GM23338 (cell line): ENCODE results near the gene SASH3. TPM values are rescaled to one million over a fixed set of nuclear protein-coding genes. Genes with fewer than 3 reads are reported as not detected.

Source experiments
- ATAC-seq: fragments of 200-7000 bp; cut with Tn5 transposase; 3 replicates; pipeline ENCODE4 v1.9.1; 2020
- DNase-seq: peaks from one replicate; pipeline ENCODE4 v3.0.0-alpha.2; 2015; ENCODE audit warnings: low spot score
- H2AFZ ChIP-seq: fragments of 200-600 bp; sonication (generic); 2 replicates; pipeline ENCODE4 v1.8.0; 2016; ENCODE audit warnings: antibody characterized with exemption, mild to moderate bottlenecking, moderate library complexity
- H3F3A ChIP-seq: fragments of 200-600 bp; sonication (generic); replicated peaks from 2 replicates; pipeline ENCODE4 v1.8.0; 2017; ENCODE audit warnings: antibody characterized with exemption, mixed run types, low read depth
- H3K27ac ChIP-seq: fragments of 200-600 bp; sonication (generic); 2 replicates; pipeline ENCODE4 v1.6.1; 2016; ENCODE audit warnings: low read depth
- H3K27me3 ChIP-seq: fragments of 200-600 bp; sonication (generic); 2 replicates; pipeline ENCODE4 v1.8.0; 2016; ENCODE audit warnings: mild to moderate bottlenecking, mixed run types, moderate library complexity; ENCODE audit not compliant: insufficient read depth
- H3K36me3 ChIP-seq: fragments of 200-600 bp; sonication (generic); 2 replicates; pipeline ENCODE4 v1.8.0; 2016; ENCODE audit warnings: mild to moderate bottlenecking; ENCODE audit not compliant: insufficient read depth
- H3K4me1 ChIP-seq: fragments of 200-600 bp; sonication (generic); 2 replicates; pipeline ENCODE4 v1.8.0; 2016; ENCODE audit warnings: mild to moderate bottlenecking, moderate library complexity; ENCODE audit not compliant: insufficient read depth
- H3K4me2 ChIP-seq: fragments of 200-600 bp; sonication (generic); 2 replicates; pipeline ENCODE4 v1.7.1; 2017; ENCODE audit warnings: mixed run types
- H3K4me3 ChIP-seq: fragments of 200-600 bp; sonication (generic); 2 replicates; pipeline ENCODE4 v1.6.1; 2016; ENCODE audit warnings: mixed run types
- H3K79me2 ChIP-seq: fragments of 200-600 bp; sonication (generic); replicated peaks from 2 replicates; pipeline ENCODE4 v1.8.0; 2017; ENCODE audit warnings: mild to moderate bottlenecking; ENCODE audit not compliant: insufficient read depth
- H3K9me2 ChIP-seq: fragments of 200-600 bp; sonication (generic); 2 replicates; pipeline ENCODE4 v1.8.0; 2017; ENCODE audit not compliant: insufficient read depth
- H4K20me1 ChIP-seq: fragments of 200-600 bp; sonication (generic); replicated peaks from 2 replicates; pipeline ENCODE4 v1.8.0; 2017; ENCODE audit warnings: mild to moderate bottlenecking; ENCODE audit not compliant: insufficient read depth
- H3K27ac Mint-ChIP-seq: 2 replicates; pipeline ENCODE4 v1.8.0; 2020; ENCODE audit warnings: inconsistent platforms, mild to moderate bottlenecking, moderate library complexity, mixed read lengths
- H3K27me3 Mint-ChIP-seq: 3 replicates; pipeline ENCODE4 v1.8.0; 2022; ENCODE audit warnings: low read depth, mild to moderate bottlenecking, moderate library complexity, mixed read lengths, inconsistent platforms; ENCODE audit not compliant: insufficient read depth, poor library complexity
- H3K36me3 Mint-ChIP-seq: 3 replicates; pipeline ENCODE4 v1.8.0; 2021; ENCODE audit warnings: low read depth, mild to moderate bottlenecking, inconsistent platforms, moderate library complexity, mixed read lengths
- H3K4me1 Mint-ChIP-seq: 3 replicates; pipeline ENCODE4 v1.8.0; 2020; ENCODE audit warnings: mild to moderate bottlenecking, inconsistent platforms, mixed read lengths
- H3K4me3 Mint-ChIP-seq: 3 replicates; pipeline ENCODE4 v1.8.0; 2021; ENCODE audit warnings: moderate library complexity, mild to moderate bottlenecking, inconsistent platforms, mixed read lengths
- H3K9me3 Mint-ChIP-seq: 3 replicates; pipeline ENCODE4 v1.8.0; 2020; ENCODE audit warnings: moderate library complexity, mild to moderate bottlenecking, inconsistent platforms, mixed read lengths
- CREB1 ChIP-seq: fragments of 250-450 bp; sonication (Bioruptor Pico); IDR thresholded peaks from 2 replicates; pipeline ENCODE4 v1.5.0; 2020; ENCODE audit warnings: low read depth, mild to moderate bottlenecking, moderate library complexity
- ETS1 ChIP-seq: IDR thresholded peaks from 2 replicates; pipeline ENCODE4 v1.6.1; 2016; ENCODE audit warnings: antibody characterized with exemption
- EZH2 ChIP-seq: fragments of 200-600 bp; sonication (generic); IDR thresholded peaks from one replicate; pipeline ENCODE4 v1.8.0; 2017; ENCODE audit warnings: antibody characterized with exemption, mild to moderate bottlenecking, low read depth; ENCODE audit not compliant: unreplicated experiment
- EZH2phosphoT487 ChIP-seq: fragments of 200-600 bp; sonication (generic); IDR thresholded peaks from one replicate; pipeline ENCODE4 v1.8.1; 2018; ENCODE audit warnings: antibody characterized with exemption; ENCODE audit not compliant: unreplicated experiment
- JUNB ChIP-seq: IDR thresholded peaks from one replicate; pipeline ENCODE4 v1.6.1; 2016; ENCODE audit warnings: antibody characterized with exemption; ENCODE audit not compliant: unreplicated experiment
- NANOG ChIP-seq: IDR thresholded peaks from 2 replicates; pipeline ENCODE4 v1.6.1; 2016; ENCODE audit warnings: antibody characterized with exemption, borderline replicate concordance
- POLR2AphosphoS5 ChIP-seq: IDR thresholded peaks from 2 replicates; pipeline ENCODE4 v1.6.1; 2016; ENCODE audit warnings: antibody characterized with exemption, low read depth
- REST ChIP-seq: IDR thresholded peaks from one replicate; pipeline ENCODE4 v1.6.1; 2018; ENCODE audit warnings: antibody characterized with exemption; ENCODE audit not compliant: unreplicated experiment
- STAT1 ChIP-seq: IDR thresholded peaks from one replicate; pipeline ENCODE4 v1.6.1; 2016; ENCODE audit warnings: antibody characterized with exemption; ENCODE audit not compliant: unreplicated experiment
- ZNF114 ChIP-seq: fragments of 250-450 bp; sonication (Bioruptor Pico); IDR thresholded peaks from 2 replicates; pipeline ENCODE4 v1.5.0; 2020; ENCODE audit warnings: mild to moderate bottlenecking, moderate library complexity
- ZNF331 ChIP-seq: fragments of 250-450 bp; sonication (Bioruptor Pico); IDR thresholded peaks from 2 replicates; pipeline ENCODE4 v1.5.0; 2020; ENCODE audit warnings: low read depth, mild to moderate bottlenecking, moderate library complexity
- ZNF462 ChIP-seq: fragments of 250-450 bp; sonication (Bioruptor Pico); IDR thresholded peaks from 2 replicates; pipeline ENCODE4 v1.5.0; 2020; ENCODE audit warnings: mild to moderate bottlenecking, moderate library complexity
- polyA plus RNA-seq: library from polyadenylated mRNA; unstranded; fragments of >200 nt; fragmentation: Nextera tagmentation; extraction: Ambion mirVana; gene quantifications from 2 replicates; pipeline ENCODE4 v1.2.1, GENCODE V29; 2016
- total RNA-seq: library from RNA; depleted of rRNA; stranded (reverse); fragments of >200 nt; shearing (Covaris generic); gene quantifications from 2 replicates; pipeline ENCODE4 v1.2.3, GENCODE V29; 2014
- TF ChIP-seq, protein P1 (sequence below), 2 experiments: fragments of 200-600 bp in 1 of 2; sonication (generic) in 1 of 2; conservative IDR thresholded peaks; 2 replicates each; pipeline versions ENCODE4 v1.5.1 to v1.6.1; 2016 to 2017; ENCODE audit warnings: antibody characterized with exemption in 2 of 2, low read depth in 2 of 2, mild to moderate bottlenecking in 2 of 2, moderate library complexity in 1 of 2

The SASH3 gene
- total and polyA plus RNA-seq, 2 experiments from 2014 or later, result 0.18 TPM; not detected in 1

DNA sequence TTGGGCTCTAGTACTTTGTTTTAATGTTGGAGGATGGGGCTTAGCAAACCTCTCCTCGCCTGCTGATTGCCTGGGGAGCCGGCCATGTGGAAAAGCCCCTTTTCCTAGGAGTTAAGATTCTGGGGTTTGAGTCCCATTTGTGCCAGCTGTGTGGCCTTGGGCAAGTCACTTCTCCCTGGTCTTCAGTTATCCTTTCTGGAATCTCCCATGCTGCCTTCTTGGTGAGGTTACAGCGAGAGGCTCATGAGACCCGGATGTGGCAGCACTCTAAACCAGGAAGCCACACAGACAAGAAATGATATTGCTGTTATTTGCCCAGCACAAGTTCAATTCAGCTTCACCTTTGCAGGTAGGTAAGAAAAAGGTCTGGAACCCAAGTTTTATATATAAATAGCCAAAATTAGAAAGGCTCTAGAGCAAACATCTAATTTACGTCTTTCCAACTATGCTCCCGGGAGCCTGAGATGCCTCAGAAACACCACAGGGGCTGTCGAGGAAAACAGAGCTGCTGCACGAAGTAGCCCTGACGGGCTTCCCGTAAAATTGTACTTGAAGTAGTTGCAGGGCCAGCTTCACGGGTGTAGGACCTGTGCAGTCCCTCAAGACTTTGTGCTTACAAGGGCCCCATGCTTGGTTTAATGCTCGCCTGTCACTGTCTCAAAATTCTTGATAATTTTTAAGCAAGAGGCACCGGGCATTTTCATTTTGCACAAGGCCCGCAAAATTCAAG is 8.3 kb upstream of the SASH3 start:
- Mint-ChIP-seq H3K4me3 (no peak overlapping the region), H3K36me3 (no peaks in the 10 kb centered on the region), H3K4me1 (peaks cover 6% of the 10 kb centered on the region; the same call in 2 of the 3 replicates), H3K9me3 (no peaks in the 10 kb centered on the region), H3K27me3 (no peaks in the 10 kb centered on the region), H3K27ac (no peak overlapping the region)
- no peak for DNase-seq
- Histone ChIP-seq H3K4me3 (no peak overlapping the region), H3K4me1 (no peaks in the 10 kb centered on the region), H3K79me2 (no peaks in the 10 kb centered on the region), H4K20me1 (no peaks in the 10 kb centered on the region), H3K9me2 (no peaks in the 10 kb centered on the region), H3K27me3 (no peaks in the 10 kb centered on the region), H3K36me3 (no peaks in the 10 kb centered on the region), H2AFZ (no peak overlapping the region), H3F3A (no peaks in the 10 kb centered on the region), H3K4me2 (no peak overlapping the region), H3K27ac (no peak overlapping the region)
- TF ChIP-seq EZH2phosphoT487 (no peak), EZH2 (no peak), STAT1 (no peak), POLR2AphosphoS5 (no peak), ZNF114 (CRISPR knock-in tag) (no peak), NANOG (no peak), ETS1 (no peak), JUNB (no peak), ZNF331 (no peak), REST (no peak), ZNF462 (no peak), CREB1 (CRISPR knock-in tag) (no peak)
- TF ChIP-seq, protein P1, sequence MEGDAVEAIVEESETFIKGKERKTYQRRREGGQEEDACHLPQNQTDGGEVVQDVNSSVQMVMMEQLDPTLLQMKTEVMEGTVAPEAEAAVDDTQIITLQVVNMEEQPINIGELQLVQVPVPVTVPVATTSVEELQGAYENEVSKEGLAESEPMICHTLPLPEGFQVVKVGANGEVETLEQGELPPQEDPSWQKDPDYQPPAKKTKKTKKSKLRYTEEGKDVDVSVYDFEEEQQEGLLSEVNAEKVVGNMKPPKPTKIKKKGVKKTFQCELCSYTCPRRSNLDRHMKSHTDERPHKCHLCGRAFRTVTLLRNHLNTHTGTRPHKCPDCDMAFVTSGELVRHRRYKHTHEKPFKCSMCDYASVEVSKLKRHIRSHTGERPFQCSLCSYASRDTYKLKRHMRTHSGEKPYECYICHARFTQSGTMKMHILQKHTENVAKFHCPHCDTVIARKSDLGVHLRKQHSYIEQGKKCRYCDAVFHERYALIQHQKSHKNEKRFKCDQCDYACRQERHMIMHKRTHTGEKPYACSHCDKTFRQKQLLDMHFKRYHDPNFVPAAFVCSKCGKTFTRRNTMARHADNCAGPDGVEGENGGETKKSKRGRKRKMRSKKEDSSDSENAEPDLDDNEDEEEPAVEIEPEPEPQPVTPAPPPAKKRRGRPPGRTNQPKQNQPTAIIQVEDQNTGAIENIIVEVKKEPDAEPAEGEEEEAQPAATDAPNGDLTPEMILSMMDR (conservative IDR thresholded peaks at IDR 0.05; ENCODE audit: low read depth in 2 of 2), result no peak
- ATAC-seq, result no peak
